HUES6 (cell line): ENCODE results near the gene TMX2.
"Not testable (repeated sequence)": the region's sequence is repeated elsewhere in the genome, so short reads cannot be mapped to it uniquely, and the experiment has no call there.

Experiments
- H3K27ac ChIP-seq: 2 replicates; pipeline ENCODE4 v1.7.0; 2013; ENCODE audit warnings: low read depth, mild to moderate bottlenecking, low read length, inconsistent platforms
- H3K27me3 ChIP-seq: 2 replicates; pipeline ENCODE4 v1.6.1; 2013; ENCODE audit warnings: low read length; ENCODE audit not compliant: control insufficient read depth, insufficient read depth
- H3K36me3 ChIP-seq: 2 replicates; pipeline ENCODE4 v1.6.1; 2013; ENCODE audit warnings: low read length; ENCODE audit not compliant: control insufficient read depth, insufficient read depth
- H3K4me1 ChIP-seq: 2 replicates; pipeline ENCODE4 v1.6.1; 2013; ENCODE audit warnings: low read length; ENCODE audit not compliant: control insufficient read depth, insufficient read depth
- H3K4me3 ChIP-seq: 2 replicates; pipeline ENCODE4 v1.5.1; 2013; ENCODE audit warnings: low read depth, low read length
- H3K9ac ChIP-seq: one replicate; pipeline ENCODE4 v1.6.1; 2013; ENCODE audit warnings: mild to moderate bottlenecking, low read length
- H3K9me3 ChIP-seq: 2 replicates; pipeline ENCODE4 v1.6.1; 2013; ENCODE audit warnings: low read depth, low read length; ENCODE audit not compliant: control insufficient read depth, insufficient read depth

Gene TMX2

GRCh38 chr11:57716726-57717125, 4.3 kb downstream of the TMX2 start:
- not testable (repeated sequence) for H3K27me3 ChIP-seq, H3K4me3 ChIP-seq, H3K27ac ChIP-seq, H3K9me3 ChIP-seq, H3K9ac ChIP-seq, H3K4me1 ChIP-seq
- H3K36me3 ChIP-seq = peaks cover 24% of the 10 kb centered on the region

- Histone ChIP-seq H3K4me1 (peaks cover 16% of the 10 kb centered on the region), H3K4me3 (no peak overlapping the region), H3K9ac (no peak overlapping the region), H3K27ac (no peak overlapping the region), H3K36me3 (no peaks in the 10 kb centered on the region; the same call in 1 of the 2 replicates), H3K27me3 (no peaks in the 10 kb centered on the region), H3K9me3 (no peaks in the 10 kb centered on the region)
Observed at GRCh38 chr11:57727185-57727584, 14.8 kb downstream of the TMX2 start.

- H3K4me1 ChIP-seq = peaks cover 16% of the 10 kb centered on the region
- no peaks in the 10 kb centered on the region for H3K9me3 ChIP-seq
- no peak overlapping the region for H3K4me3 ChIP-seq
- H3K27me3 ChIP-seq = no peaks in the 10 kb centered on the region
- H3K9ac ChIP-seq = peak overlapping the region; percentile 22
- H3K27ac ChIP-seq = peak overlapping the region; percentile 81
- H3K36me3 ChIP-seq = no peaks in the 10 kb centered on the region; the same call in 1 of the 2 replicates
Observed at GRCh38 chr11:57728829-57729228, 16.4 kb downstream of the TMX2 start.

GRCh38 chr11:57729479-57729878, 17.1 kb downstream of the TMX2 start:
- no peaks in the 10 kb centered on the region for H3K9me3 ChIP-seq
- H3K9ac ChIP-seq = no peak overlapping the region
- H3K4me1 ChIP-seq = peaks cover 16% of the 10 kb centered on the region
- no peaks in the 10 kb centered on the region for H3K27me3 ChIP-seq
- no peak overlapping the region for H3K4me3 ChIP-seq
- H3K27ac ChIP-seq = peak overlapping the region; percentile 81
- H3K36me3 ChIP-seq = peaks cover 4% of the 10 kb centered on the region

GRCh38 chr11:57732661-57733060, 20.3 kb downstream of the TMX2 start:
- Histone ChIP-seq H3K27ac (no peak overlapping the region), H3K4me1 (peaks cover 25% of the 10 kb centered on the region), H3K9me3 (no peaks in the 10 kb centered on the region), H3K9ac (no peak overlapping the region), H3K4me3 (no peak overlapping the region), H3K27me3 (no peaks in the 10 kb centered on the region), H3K36me3 (peaks cover 9% of the 10 kb centered on the region)

- Histone ChIP-seq H3K36me3 (peaks cover 35% of the 10 kb centered on the region), H3K27me3 (no peaks in the 10 kb centered on the region), H3K27ac (no peak overlapping the region), H3K4me1 (peaks cover 9% of the 10 kb centered on the region; the same call in 1 of the 2 replicates), H3K9ac (no peak overlapping the region), H3K4me3 (no peak overlapping the region), H3K9me3 (no peaks in the 10 kb centered on the region)
Observed at GRCh38 chr11:57735619-57736298, 23.4 kb downstream of the TMX2 start.

- 0 out of 2 replicates have a peak, but pooled peaks cover 5% of the 10 kb centered on the region for H3K4me1 ChIP-seq
- H3K27me3 ChIP-seq = no peaks in the 10 kb centered on the region
- H3K4me3 ChIP-seq = peak within 1 kb of the TSS; percentile 91
- H3K9me3 ChIP-seq = no peaks in the 10 kb centered on the region
- H3K36me3 ChIP-seq = peaks cover 64% of the 10 kb centered on the region
- H3K9ac ChIP-seq = peak within 1 kb of the TSS; percentile 87
- H3K27ac ChIP-seq = peak within 1 kb of the TSS; percentile 79
Observed at GRCh38 chr11:57741132-57742086, 29.0 kb downstream of the TMX2 start, which contains the start of gene SELENOH. SELENOH (plus strand) TSS chr11:57741491; CDS start chr11:57741596, 105 bp downstream.

GRCh38 chr11:57742087-57742452, 29.7 kb downstream of the TMX2 start:
- no peaks in the 10 kb centered on the region for H3K9me3 ChIP-seq
- peak overlapping the region; percentile 79 for H3K27ac ChIP-seq
- peak overlapping the region; percentile 91 for H3K4me3 ChIP-seq
- peaks cover 64% of the 10 kb centered on the region for H3K36me3 ChIP-seq
- 0 out of 2 replicates have a peak, but pooled peaks cover 5% of the 10 kb centered on the region for H3K4me1 ChIP-seq
- no peaks in the 10 kb centered on the region for H3K27me3 ChIP-seq
- peak overlapping the region; percentile 87 for H3K9ac ChIP-seq

GRCh38 chr11:57744357-57744756, 32.0 kb downstream of the TMX2 start:
- no peak overlapping the region for H3K9ac ChIP-seq
- H3K4me3 ChIP-seq = no peak overlapping the region
- no peaks in the 10 kb centered on the region for H3K9me3 ChIP-seq
- H3K4me1 ChIP-seq = 0 out of 2 replicates have a peak, but pooled peaks cover 5% of the 10 kb centered on the region
- no peaks in the 10 kb centered on the region for H3K27me3 ChIP-seq
- no peak overlapping the region for H3K27ac ChIP-seq
- peaks cover 42% of the 10 kb centered on the region for H3K36me3 ChIP-seq

- no peak overlapping the region for H3K27ac ChIP-seq
- no peak overlapping the region for H3K4me3 ChIP-seq
- peaks cover 35% of the 10 kb centered on the region for H3K36me3 ChIP-seq
- no peak overlapping the region for H3K9ac ChIP-seq
- 0 out of 2 replicates have a peak, but pooled peaks cover 5% of the 10 kb centered on the region for H3K4me1 ChIP-seq
- H3K9me3 ChIP-seq = no peaks in the 10 kb centered on the region
- no peaks in the 10 kb centered on the region for H3K27me3 ChIP-seq
Observed at GRCh38 chr11:57745206-57745605, 32.8 kb downstream of the TMX2 start.

GRCh38 chr11:57746920-57747319, 34.5 kb downstream of the TMX2 start:
- Histone ChIP-seq H3K27me3 (no peaks in the 10 kb centered on the region), H3K9me3 (no peaks in the 10 kb centered on the region), H3K4me1 (0 out of 2 replicates have a peak, but pooled peaks cover 5% of the 10 kb centered on the region), H3K4me3 (no peak overlapping the region), H3K9ac (no peak overlapping the region), H3K36me3 (peaks cover 34% of the 10 kb centered on the region), H3K27ac (no peak overlapping the region)
